H1 (cell line): ENCODE results near the gene STRA8.

ENCODE experiments used
- BRCA1 ChIP-seq: IDR thresholded peaks from 2 replicates; pipeline ENCODE4 v1.6.1; 2012; ENCODE audit warnings: low read depth, low read length, improper control_type of control experiment
- CTCF ChIP-seq, 3 experiments: IDR thresholded peaks; 1 replicate in 2 of 3; 2 replicates in 1 of 3; pipeline versions ENCODE4 v1.5.1 to v1.6.1; 2011; ENCODE audit warnings: low read length in 3 of 3, mild to moderate bottlenecking in 3 of 3, inconsistent platforms in 2 of 3, low read depth in 1 of 3, moderate library complexity in 1 of 3; ENCODE audit not compliant: insufficient read depth in 1 of 3; ENCODE audit errors: control extremely low read depth in 1 of 3
- EP300 ChIP-seq, 2 experiments: IDR thresholded peaks; 1 replicate in 1 of 2; 2 replicates in 1 of 2; pipeline ENCODE4 v1.6.1; 2011 to 2012; ENCODE audit warnings: low read depth in 2 of 2, low read length in 2 of 2, mild to moderate bottlenecking in 2 of 2, borderline replicate concordance in 1 of 2, inconsistent platforms in 1 of 2, moderate library complexity in 1 of 2
- EZH2 ChIP-seq: fragments of 200-600 bp; sonication (generic); IDR thresholded peaks from 2 replicates; pipeline ENCODE4 v1.7.1; 2012; ENCODE audit warnings: low read depth, mild to moderate bottlenecking, moderate library complexity, low read length, inconsistent platforms; ENCODE audit not compliant: severe bottlenecking

GRCh38 chr7:135199439-135199838, 34.2 kb upstream of the STRA8 start:
- TF ChIP-seq EZH2 = no peak
- no peak for TF ChIP-seq BRCA1
- no peak for TF ChIP-seq EP300 (IDR thresholded peaks at IDR 0.05; ENCODE audit: borderline replicate concordance in 1 of 2, low read depth in 2 of 2, low read length in 2 of 2)
- no peak for TF ChIP-seq CTCF (IDR thresholded peaks at IDR 0.05; ENCODE audit: control extremely low read depth in 1 of 3, insufficient read depth in 1 of 3, low read depth in 1 of 3, low read length in 3 of 3)
